OCI-LY3 (cell line): Measurements from ENCODE around the gene ARHGEF11.

Experiments
- H2AFZ ChIP-seq: fragments of 200-600, 300-600 bp; shearing (Covaris generic); 2 replicates; pipeline ENCODE4 v1.6.0; 2014; ENCODE audit warnings: antibody characterized with exemption, low read depth, low read length
- H3K27ac ChIP-seq: fragments of 200-600, 300-600 bp; sonication (generic); 2 replicates; pipeline ENCODE4 v1.5.1; 2014; ENCODE audit warnings: mild to moderate bottlenecking, low read length, moderate library complexity, mixed read lengths
- H3K27me3 ChIP-seq: fragments of 200-600, 300-600 bp; sonication (generic); 2 replicates; pipeline ENCODE4 v1.6.1; 2014; ENCODE audit warnings: low read depth, low read length, mixed read lengths
- H3K36me3 ChIP-seq: fragments of 200-600, 300-600 bp; sonication (generic); replicated peaks from 2 replicates; pipeline ENCODE3; 2014; ENCODE audit warnings: low read depth, low read length, mixed read lengths
- H3K4me1 ChIP-seq: fragments of 300-600, 200-600 bp; sonication (generic); 2 replicates; pipeline ENCODE4 v1.6.1; 2014; ENCODE audit warnings: low read length, mixed read lengths
- H3K4me2 ChIP-seq: fragments of 200-600, 300-600 bp; sonication (generic); 2 replicates; pipeline ENCODE4 v1.6.1; 2014; ENCODE audit warnings: low read length, mixed read lengths
- H3K4me3 ChIP-seq: fragments of 300-600, 200-600 bp; sonication (generic); 2 replicates; pipeline ENCODE4 v1.5.1; 2014; ENCODE audit warnings: antibody characterized with exemption, mild to moderate bottlenecking, low read length, moderate library complexity
- H3K79me2 ChIP-seq: fragments of 300-600, 200-600 bp; shearing (Covaris generic); 2 replicates; pipeline ENCODE4 v1.6.1; 2014; ENCODE audit warnings: mild to moderate bottlenecking, low read length, mixed read lengths
- H3K9ac ChIP-seq: fragments of 300-600, 200-600 bp; shearing (Covaris generic); 2 replicates; pipeline ENCODE4 v1.6.0; 2014; ENCODE audit warnings: mild to moderate bottlenecking, low read length, moderate library complexity
- H3K9me3 ChIP-seq: fragments of 200-600, 300-600 bp; shearing (Covaris generic); 2 replicates; pipeline ENCODE4 v1.6.1; 2014; ENCODE audit warnings: low read length, mixed read lengths; ENCODE audit not compliant: insufficient read depth
- H4K20me1 ChIP-seq: fragments of 200-600, 300-600 bp; sonication (generic); 2 replicates; pipeline ENCODE4 v1.6.1; 2016; ENCODE audit warnings: low read length, mixed read lengths; ENCODE audit not compliant: insufficient read depth
- EZH2phosphoT487 ChIP-seq: fragments of 200-600 bp; shearing (Covaris generic); IDR thresholded peaks from 2 replicates; pipeline ENCODE4 v1.6.1; 2018; ENCODE audit warnings: antibody characterized with exemption, mixed run types, low read depth
- TF ChIP-seq, protein P1 (sequence below): fragments of 200-600, 300-600 bp; sonication (generic); IDR thresholded peaks from 2 replicates; pipeline ENCODE4 v1.5.1; 2014; ENCODE audit warnings: antibody characterized with exemption, low read length, low read depth

The ARHGEF11 gene

DNA sequence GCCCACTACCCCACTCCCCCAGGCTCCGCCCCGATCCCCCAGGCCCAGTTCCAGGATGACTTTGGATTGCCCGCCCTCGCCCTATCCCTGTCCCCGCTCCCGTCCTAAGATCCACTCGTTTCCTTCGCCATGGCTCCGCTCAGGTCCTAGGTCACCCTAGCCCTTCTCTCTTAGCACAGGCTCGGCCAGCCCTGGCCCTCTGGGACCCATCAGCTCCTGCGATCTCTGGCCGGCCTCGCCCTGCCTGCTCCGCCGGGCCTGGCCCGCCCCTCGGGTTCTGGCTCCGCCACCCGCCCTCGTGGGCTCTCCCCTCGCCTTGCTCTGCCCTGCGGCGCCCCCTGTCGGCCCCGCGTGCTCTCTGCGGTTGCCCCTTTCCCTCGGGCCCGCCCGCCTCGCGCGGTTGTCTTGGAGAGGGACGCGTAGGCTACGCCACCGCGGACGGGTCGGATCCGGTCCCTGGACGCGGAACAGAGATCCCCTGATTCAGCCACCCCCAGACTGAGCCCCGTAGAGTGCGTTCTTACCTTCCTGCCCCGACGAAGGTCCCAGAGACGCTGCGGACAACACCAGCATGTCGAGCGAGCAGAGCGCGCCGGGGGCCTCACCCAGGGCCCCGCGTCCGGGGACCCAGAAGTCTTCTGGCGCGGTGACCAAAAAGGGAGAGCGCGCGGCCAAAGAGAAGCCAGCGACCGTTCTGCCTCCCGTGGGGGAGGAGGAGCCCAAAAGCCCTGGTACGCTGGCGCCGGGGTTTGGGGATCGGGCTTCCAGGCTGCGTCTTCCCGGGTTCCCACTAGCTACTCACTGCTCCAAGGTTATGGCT is 125.1 kb downstream of the ARHGEF11 start, which contains the start of gene LRRC71:
TSS of gene LRRC71 (plus strand) at position 400 of the 820 bp plus-strand sequence. CDS start at position 572, 172 bp downstream.
- TF ChIP-seq, protein P1, sequence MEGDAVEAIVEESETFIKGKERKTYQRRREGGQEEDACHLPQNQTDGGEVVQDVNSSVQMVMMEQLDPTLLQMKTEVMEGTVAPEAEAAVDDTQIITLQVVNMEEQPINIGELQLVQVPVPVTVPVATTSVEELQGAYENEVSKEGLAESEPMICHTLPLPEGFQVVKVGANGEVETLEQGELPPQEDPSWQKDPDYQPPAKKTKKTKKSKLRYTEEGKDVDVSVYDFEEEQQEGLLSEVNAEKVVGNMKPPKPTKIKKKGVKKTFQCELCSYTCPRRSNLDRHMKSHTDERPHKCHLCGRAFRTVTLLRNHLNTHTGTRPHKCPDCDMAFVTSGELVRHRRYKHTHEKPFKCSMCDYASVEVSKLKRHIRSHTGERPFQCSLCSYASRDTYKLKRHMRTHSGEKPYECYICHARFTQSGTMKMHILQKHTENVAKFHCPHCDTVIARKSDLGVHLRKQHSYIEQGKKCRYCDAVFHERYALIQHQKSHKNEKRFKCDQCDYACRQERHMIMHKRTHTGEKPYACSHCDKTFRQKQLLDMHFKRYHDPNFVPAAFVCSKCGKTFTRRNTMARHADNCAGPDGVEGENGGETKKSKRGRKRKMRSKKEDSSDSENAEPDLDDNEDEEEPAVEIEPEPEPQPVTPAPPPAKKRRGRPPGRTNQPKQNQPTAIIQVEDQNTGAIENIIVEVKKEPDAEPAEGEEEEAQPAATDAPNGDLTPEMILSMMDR: peak; percentile 30
- no peak for TF ChIP-seq EZH2phosphoT487
- Histone ChIP-seq H3K4me1 (no peaks in the 10 kb centered on the region), H3K27me3 (peaks cover 30% of the 10 kb centered on the region), H3K36me3 (no peaks in the 10 kb centered on the region), H2AFZ (no peak within 1 kb of the TSS), H3K9ac (no peak within 1 kb of the TSS), H3K27ac (no peak within 1 kb of the TSS), H3K9me3 (no peaks in the 10 kb centered on the region), H3K79me2 (no peaks in the 10 kb centered on the region), H4K20me1 (no peaks in the 10 kb centered on the region), H3K4me3 (no peak within 1 kb of the TSS), H3K4me2 (no peak within 1 kb of the TSS)

DNA sequence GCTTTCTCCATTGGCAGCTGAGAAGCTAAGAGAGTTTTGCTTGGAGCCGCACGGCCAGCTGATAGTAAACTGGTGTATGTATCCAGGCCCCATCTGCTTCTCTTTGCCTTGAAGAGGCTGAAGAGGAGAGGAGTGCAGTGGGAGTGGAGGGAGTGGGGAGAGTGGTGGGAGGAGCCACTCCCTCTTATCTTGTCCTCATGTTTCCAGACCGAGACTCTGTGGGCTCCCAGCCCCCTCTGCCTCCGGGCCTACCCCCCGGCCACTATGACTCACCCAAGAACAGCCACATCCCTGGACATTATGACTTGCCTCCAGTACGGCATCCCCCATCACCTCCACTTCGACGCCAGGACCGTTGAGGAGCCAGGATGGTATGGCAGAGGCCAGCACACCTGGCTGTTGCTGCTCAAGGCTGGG is 131.1 kb downstream of the ARHGEF11 start:
- H3K36me3 ChIP-seq: no peaks in the 10 kb centered on the region
- TF ChIP-seq EZH2phosphoT487: no peak
- TF ChIP-seq, protein P1: no peak

DNA sequence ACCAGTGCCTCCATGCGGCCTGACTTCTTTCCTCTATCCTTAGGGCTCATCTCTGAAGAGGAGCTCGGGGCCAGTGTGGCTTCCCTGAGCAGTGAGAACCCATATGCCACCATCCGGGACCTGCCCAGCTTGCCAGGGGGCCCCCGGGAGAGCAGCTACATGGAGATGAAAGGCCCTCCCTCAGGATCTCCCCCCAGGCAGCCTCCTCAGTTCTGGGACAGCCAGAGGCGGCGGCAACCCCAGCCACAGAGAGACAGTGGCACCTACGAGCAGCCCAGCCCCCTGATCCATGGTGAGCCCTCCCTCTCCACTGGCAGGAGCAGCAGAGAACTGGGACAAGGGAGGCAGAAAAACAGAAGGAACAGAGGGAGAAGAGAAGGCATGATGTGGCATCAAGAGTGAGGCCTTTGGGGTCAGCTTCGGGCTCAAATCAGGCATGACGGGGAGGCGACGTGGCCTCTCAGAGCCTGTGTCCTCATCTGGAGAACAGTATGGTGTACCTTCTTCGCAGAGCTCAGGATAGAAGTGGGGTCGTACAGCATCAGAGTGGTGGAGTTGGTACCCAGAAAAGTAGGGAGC is 131.6 kb downstream of the ARHGEF11 start:
- Histone ChIP-seq H3K9ac (no peak overlapping the region), H4K20me1 (no peaks in the 10 kb centered on the region), H3K36me3 (no peaks in the 10 kb centered on the region), H3K4me2 (no peak overlapping the region), H3K9me3 (no peaks in the 10 kb centered on the region), H3K4me1 (peaks cover 2% of the 10 kb centered on the region; the same call in 1 of the 2 replicates), H2AFZ (no peak overlapping the region), H3K4me3 (no peak overlapping the region), H3K79me2 (no peaks in the 10 kb centered on the region), H3K27ac (no peak overlapping the region), H3K27me3 (peaks cover 5% of the 10 kb centered on the region; the same call in 1 of the 2 replicates)
- TF ChIP-seq EZH2phosphoT487: no peak
- TF ChIP-seq, protein P1: no peak

More for the DNA sequence above, 131.1 kb downstream of the ARHGEF11 start:
- no peak overlapping the region for H3K4me2 ChIP-seq
- H2AFZ ChIP-seq: no peak overlapping the region
- H3K79me2 ChIP-seq: no peaks in the 10 kb centered on the region
- no peak overlapping the region for H3K4me3 ChIP-seq
- no peak overlapping the region for H3K27ac ChIP-seq
- no peak overlapping the region for H3K9ac ChIP-seq
- H3K4me1 ChIP-seq: peaks cover 2% of the 10 kb centered on the region; the same call in 1 of the 2 replicates
- H3K27me3 ChIP-seq: peaks cover 5% of the 10 kb centered on the region; the same call in 1 of the 2 replicates
- no peaks in the 10 kb centered on the region for H4K20me1 ChIP-seq
- no peaks in the 10 kb centered on the region for H3K9me3 ChIP-seq
